Epidermal melanocyte (primary cell): ENCODE measurements around the gene PATJ.
"Not testable (repeated sequence)": the region's sequence is repeated elsewhere in the genome, so short reads cannot be mapped to it uniquely, and the experiment has no call there.

Experiments used
- DNase-seq: peaks from one replicate; pipeline ENCODE4 v3.0.0; 2011; ENCODE audit warnings: low spot score; ENCODE audit not compliant: insufficient read length

PATJ gene

DNA sequence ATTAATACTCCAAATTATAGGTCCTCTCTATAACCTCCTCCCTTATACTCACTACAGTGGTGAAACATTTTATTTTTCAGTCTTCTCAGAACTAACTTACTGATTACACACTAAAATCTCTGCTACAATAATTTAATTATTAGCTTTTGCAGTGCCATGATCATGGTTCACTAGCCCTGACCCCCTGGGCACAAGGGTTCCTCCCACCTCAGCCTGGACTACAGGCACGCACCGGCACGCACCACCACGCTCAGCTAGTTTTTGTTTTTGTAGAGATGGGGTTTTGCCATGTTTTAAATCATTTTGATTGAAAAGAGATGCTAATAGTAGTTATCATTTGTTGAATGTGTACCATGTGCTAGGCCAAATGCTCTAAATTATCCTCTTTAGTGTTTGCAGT lies 6.3 kb downstream of the PATJ start:
- no peak for DNase-seq

DNA sequence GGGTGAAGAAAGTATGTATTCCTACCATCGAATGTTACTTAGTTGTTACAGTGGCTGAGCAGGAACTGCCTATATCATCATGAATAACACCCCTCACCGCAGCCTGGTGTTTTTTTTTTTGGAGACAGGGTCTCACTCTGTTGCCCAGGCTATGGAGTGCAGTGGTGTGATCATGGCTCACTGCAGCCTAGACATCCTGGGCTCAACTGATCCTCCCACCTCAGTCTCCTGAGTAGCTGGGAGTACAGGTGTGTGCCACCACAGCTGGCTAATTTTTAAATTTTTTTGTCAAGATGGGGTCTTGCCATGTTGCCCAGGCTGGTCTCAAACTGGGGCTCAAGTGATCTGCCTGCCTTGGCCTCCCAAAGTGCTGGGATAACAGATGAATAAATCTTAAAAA lies 7.3 kb downstream of the PATJ start:
- DNase-seq = no peak

DNA sequence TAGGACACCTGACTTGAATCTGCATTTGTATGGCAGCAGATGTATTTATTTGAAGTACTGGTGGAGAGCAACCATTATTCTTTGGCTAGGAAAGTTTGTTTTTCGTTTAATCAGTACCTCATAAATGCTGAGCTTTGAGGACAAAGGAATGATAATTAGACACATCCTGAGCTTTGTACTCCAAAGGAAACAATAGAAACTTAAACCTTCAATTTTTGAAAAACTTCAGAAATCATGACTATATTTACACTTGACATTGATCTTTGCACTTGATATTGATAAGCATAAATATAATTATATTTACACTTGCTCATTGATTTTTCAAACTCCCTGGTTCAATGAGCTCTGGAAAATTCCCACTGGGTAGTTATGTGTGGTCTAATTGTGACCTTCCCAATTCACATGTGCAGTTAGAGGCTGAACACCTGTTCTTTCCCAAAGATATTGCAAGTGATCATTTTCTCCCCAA lies 10.7 kb downstream of the PATJ start:
- DNase-seq = no peak

DNA sequence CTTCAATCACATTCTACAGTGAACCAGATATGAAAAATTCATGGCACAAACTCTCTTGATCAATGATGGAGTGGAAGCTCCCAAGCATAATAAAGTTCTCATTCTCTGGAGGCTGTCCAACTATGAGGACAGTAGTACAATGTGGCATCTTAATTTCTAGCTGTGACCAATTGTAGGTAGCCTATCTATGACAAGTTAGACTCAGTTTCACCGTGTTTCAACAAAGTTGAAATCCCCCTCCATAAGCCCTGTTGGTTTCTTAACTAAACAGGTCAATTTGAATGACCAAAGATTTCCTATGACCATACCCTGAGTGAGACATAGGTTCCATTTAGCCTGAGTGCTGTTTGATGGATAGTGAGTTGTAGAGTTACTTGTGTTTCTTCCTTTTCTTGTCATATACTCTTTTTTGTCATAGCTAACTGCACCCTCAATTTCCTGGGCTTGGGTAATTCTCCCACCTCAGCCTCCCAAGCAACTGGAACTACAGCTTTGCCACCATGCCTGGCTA lies 11.8 kb downstream of the PATJ start:
- DNase-seq = no peak

DNA sequence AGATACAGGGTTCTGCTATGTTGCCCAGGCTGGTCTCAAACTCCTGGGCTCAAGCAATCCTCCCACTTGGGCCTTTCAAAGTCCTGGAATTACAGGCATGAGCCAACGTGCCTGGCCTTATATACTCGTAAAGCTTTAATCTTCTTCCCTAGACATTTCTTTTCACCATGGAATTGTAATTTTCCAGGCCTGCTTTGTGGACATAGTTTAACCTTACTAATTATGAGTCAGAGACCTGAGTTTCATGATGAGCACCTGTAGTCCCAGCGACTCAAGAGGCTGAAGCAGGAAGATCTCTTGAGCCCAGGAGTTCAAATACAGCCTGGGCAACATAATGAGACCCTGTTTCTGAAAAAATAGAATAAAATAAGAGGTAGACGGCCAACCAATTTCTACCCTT lies 12.3 kb downstream of the PATJ start:
- no peak for DNase-seq

DNA sequence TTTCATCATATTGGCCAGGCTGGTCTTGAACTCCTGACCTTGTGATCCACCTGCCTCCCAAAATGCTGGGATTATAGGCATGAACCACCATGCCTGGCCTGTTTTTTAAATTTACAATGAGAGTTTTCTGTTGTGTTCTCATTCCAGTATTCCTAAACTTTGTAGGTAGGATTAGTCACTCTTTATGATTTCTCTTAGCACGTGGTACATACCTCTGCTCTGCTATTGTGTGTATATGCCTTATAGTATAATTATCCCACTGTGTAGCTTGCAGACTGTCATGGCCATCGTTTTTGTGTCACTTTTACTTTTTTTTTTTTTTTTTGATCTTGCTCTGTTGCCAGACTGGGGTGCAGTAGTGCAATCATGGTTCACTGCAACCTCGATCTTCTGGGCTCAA lies 14.5 kb downstream of the PATJ start:
- no peak for DNase-seq

DNA sequence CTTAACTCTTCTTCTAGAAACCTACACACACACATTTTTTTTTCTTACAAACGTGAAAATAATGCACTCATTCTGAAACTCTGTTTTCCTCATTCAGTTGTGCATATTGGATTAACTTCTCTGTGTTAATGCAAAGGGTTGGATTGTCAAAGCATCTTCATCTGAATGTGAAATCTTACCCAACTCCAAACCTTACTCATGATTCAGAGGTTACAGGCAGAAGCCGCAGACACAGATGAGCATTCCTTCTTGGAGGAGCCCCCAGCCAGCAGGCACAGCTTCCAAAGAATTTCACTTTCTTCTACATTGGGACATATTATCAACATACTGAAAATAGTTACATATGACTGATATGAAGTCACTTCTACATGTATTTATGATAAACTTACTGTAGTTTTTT lies 15.7 kb downstream of the PATJ start:
- DNase-seq = no peak

DNA sequence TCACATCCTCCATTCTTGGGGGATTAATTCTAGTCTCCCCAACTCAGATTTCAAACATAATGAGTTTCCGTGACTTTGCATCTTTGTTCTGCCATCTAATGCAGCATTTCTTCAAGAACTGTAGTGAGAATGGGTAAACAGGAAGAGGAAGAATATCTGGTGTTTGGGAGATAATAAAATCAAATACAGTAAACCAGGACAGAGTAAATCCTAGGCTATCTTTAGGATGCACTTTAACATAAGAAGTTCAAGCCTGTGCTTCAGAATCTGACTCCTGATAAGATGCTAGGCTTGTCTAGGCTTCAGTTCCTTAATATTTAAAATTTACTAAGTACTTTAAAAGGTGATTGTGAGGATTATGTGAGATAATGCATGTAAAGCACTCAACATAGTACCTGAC lies 27.9 kb downstream of the PATJ start:
- no peak for DNase-seq

DNA sequence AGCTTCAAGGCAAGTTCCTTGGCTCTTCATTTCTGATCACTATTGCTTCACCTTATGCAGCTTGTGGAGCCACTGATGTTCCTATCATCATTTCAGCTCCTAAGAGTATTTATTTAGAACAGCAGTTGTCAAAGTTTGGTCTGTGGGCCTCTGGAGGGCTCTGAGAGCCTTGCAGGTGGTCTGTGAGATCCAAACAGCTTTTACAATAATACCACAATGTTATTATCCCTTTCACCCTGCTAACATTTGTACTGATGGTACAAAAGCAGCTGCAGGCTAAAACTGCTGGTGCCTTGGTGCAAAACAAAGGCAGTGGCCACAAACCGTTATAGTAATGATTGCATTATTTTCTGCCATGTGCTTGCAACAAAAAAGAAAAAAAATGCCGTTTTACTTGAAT lies 33.8 kb downstream of the PATJ start:
- no peak for DNase-seq

DNA sequence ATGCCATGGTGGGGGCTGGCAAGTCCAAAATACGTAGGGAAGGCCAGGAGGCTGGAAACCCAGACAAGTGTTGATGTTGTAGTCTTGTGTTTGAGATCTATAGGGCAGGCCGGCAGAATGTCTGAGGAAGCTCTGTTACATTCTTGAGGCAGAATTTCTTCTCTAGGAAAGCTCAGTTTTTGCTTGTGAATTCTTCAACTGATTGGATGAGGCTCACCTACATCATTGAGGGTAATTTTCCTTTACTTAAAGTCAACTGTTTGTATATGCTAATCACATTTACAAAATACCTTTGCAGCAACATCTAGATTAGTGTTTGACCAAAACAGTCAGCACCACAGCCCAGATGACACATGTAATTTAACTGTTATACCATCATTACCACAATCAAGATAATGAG lies 37.0 kb downstream of the PATJ start:
- DNase-seq = no peak

DNA sequence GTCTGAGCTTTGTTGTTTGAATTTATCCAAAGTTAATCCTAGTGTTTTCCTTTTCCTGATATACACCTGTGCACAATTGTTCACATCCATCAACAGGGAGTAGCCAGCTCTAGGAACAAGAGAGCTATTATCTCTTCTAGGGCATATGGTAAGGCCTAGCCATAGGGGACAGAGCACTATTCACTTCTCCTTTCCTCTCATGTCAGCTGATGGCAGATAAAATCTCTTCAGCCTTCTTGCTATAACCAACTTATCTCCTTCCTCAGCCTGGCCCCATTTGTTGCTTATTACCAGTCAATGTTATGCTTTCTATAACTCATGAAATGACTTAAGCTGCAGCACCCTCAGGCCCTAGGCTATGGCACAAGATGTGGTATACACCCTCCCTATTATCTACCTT lies 38.9 kb downstream of the PATJ start:
- no peak for DNase-seq

DNA sequence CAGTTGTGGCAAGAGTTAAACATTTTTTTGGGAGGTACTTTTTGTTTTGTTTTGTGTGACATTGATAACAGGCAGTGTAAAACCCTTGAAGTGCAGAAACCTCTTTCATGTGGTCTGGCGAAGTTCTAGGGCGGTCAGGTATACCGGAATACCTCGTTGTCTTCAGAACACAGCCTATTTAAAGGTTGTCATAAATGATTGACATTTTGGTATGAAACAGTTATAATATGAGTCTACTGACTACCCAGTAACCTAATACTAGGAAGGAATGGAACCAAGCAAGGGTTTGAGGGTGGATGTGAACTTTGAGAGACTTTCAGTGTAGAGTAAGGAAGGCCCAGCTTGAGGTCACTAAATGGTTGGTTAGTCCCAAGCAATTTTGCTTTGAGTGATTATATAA lies 40.5 kb downstream of the PATJ start:
- DNase-seq = no peak

DNA sequence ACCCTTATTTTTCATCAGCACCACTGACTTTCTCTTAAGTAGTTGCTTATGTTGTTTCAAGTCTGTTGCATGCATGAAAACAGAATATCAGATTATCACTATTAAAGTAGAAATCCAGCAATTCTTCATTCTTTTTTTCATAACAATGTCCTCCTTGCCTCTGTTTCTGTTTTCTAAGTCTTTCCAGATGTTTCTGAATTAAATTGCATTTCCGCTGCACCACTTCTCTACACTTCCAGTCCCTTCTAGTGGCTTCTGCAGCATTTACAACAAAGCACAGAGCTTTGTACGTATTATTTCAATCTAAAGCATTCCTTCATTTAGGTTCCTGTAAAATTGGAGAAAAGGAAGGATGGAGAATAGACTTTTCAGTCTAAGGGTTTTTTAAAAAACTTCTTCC lies 42.4 kb downstream of the PATJ start:
- no peak for DNase-seq

DNA sequence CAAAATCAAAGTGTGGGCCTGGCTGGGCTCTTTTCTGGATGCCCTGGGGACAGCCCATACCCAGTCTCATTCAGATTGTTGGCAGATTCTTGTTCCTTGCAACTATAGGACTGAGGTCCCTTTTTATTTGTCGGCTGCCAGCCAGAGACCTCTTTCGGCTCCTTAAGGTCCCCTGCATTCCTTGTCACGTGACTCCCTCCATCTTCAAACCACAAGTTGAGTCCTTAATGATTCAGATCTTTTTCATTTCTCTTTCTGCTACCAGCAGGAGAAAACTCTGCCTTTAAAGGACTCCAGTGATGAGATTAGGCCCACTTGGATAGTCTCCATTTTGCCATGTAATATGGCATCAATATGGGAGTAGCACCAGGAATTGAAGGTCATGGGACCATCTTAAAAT lies 48.6 kb downstream of the PATJ start:
- no peak for DNase-seq

DNA sequence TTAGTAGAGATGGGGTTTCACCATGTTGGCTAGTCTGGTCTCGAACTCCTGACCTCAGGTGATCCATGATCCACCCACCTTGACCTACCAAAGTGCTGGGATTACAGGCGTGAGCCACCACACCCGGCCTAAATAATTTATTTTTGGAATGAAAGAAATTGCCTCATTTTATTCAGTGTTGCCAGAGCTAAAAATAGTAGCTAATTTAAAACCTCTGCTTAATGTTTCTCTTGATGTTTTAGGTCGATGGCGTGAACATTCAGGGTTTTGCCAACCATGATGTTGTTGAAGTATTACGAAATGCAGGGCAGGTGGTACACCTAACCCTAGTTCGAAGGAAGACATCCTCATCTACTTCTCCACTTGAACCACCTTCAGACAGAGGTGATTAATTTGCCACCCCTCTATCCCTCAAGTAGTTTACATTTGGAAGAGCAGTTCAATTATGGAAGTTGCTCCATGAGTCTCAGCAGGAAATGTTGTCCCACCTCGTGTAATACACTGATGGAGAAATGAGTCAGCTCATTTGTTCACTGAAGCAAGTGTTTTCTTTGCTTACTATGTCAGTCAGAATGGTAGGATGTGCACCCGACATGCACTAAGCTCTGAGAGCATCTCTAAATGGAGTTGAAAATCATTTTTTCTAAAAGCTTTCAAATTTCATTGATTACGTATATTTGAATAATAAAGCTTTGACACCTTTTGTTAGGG lies 54.9 kb downstream of the PATJ start:
- no peak for DNase-seq

DNA sequence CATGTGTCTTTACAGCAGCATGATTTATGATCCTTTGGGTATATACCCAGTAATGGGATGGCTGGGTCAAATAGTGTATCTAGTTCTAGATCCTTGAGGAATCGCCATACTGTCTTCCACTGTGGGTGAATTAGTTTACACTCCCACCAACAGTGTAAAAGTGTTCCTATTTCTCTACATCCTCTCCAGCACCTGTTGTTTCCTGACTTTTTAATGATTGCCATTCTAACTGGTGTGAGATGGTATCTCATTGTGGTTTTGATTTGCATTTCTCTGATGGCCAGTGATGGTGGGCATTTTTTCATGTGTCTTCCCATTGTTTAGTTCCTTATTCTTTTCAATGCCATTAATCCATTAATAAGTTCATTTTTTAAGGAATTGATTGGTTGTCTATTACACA lies 58.8 kb downstream of the PATJ start:
- not testable (repeated sequence) for DNase-seq

DNA sequence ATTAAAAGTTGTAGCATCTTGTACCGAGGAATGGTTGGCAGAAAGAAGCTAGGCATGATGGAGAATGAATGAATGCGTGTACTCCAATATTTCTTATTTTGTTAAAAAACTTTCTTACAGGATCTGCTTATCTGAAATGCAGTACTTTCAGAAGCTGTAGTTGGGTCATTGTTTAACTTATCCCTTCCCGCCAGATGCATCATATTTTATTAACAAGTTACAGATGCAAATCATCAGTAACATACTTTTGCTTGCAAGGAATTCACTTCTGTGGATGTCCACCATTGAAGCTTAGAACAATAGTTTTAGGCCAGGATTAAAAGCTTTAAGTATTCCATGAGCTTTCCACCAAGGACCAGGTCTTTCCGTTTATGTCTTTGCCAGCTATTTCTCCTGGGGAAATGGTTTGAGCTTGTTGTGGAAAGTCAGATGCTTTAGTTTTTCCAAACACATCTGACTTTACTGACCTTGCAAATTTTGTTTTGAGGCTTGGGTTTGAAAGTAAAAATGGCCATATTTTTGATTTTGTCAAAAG lies 65.4 kb downstream of the PATJ start:
- no peak for DNase-seq

DNA sequence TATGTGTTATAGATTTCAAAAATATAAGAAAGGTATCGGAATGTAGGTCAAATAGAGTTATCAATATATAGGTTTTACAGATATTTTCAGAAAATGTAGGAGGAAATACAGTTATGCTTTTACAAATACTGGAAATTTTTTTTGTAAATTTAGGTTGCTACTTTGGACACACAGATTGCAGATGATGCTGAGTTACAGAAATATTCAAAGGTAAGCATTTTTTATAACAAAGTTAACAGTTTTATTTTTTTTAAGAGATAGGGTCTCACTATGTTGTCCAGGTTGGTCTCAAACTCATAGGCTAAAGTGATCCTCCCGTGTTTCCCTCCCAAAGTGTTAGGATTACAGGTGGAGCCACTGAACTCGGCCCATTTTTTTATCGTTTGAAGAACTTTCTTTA lies 66.0 kb downstream of the PATJ start:
- DNase-seq = no peak

DNA sequence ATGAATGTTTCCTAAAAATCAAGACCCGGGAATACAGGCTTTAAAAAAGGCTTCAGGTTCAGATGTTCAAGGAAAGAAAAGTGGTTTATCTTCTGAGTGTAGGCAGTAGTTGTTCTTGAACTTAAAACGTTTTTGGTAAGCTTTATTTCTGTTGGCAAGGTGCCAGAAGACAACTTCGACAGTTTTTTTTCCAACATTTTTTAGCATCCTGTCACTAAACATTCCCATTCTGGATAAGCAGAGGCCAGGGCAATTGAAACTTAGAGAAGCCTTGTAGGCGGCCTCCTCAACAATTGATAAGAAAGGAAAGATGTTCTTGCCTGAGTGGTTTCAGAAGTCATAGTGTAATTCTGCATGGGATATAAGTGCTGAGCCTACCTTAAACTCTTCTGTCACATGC lies 66.7 kb downstream of the PATJ start:
- DNase-seq = no peak

DNA sequence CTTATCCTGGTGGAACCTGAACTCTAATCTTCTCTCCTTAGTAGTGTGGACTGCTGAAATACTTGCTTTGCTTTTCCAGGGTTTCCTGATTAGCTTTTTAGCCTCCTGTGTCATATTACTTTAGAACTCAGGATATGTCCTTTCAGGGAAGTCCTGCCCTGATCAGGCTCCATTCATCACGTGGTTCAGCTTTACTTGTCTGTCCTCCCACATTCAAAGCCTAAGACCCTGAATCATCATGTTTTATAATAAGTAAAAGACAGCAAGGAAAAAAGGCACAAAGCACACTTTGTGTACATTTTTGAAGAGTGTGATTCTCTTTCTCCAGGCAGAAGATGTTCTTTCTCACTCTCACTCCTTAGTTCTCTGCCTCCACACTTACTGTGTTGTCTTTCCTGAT lies 70.6 kb downstream of the PATJ start:
- no peak for DNase-seq

DNA sequence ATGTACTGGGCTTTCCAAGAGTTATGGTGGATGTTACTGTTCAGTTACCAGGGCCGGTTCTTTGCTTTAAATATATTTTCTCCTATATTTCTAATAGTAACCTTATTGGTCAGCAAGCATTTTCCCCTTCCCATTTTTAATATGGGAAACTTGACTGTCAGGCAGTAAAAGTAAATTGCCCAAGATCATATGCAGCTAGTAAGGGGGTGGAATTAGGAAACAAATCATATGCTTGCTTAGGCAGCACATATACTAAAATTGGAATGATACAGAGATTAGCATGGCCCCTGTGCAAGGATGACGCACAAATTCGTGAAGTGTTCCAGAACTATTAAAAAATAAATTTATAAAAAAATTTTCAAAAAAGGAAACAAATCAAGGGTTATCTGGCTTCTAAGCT lies 73.9 kb downstream of the PATJ start:
- no peak for DNase-seq

DNA sequence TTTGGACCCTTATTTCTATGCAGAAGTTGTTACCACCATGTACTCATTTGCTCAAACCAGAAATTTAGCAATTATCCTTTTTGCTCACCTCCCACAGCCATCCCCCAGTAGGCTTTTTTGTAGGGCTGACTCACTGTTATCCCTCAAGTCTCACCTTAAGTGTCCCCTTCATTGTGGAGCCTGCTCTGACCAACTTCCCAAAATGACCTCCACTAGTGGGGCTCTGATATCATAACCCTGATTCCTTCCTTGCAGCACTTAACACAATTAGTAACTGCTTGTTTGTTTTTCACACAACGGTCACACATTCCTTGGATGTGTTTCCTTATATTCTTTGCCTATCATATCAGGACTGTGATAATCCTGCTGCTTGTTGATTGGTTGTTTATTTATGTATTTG lies 76.7 kb downstream of the PATJ start:
- DNase-seq = no peak

DNA sequence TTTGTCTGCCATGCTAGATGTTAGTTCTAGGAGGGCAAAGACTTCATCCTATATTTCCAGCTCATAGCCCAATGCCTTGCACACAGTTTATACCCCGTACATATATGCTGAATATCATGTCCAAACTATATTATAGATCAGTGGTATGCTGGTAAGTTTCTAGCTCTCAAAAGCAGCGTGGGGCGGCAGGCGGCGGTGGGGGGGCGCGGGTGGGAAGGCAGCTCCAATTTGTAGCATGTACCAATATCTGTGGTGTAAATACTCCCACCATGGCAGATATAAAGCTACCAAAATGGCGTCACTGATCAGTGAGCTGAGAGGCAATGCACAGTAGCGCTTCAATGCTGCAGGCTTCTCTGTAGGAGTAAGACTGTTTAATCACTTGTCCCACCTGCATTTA lies 77.1 kb downstream of the PATJ start:
- DNase-seq = no peak
